ENCODE results near the gene MGA.

DNA sequence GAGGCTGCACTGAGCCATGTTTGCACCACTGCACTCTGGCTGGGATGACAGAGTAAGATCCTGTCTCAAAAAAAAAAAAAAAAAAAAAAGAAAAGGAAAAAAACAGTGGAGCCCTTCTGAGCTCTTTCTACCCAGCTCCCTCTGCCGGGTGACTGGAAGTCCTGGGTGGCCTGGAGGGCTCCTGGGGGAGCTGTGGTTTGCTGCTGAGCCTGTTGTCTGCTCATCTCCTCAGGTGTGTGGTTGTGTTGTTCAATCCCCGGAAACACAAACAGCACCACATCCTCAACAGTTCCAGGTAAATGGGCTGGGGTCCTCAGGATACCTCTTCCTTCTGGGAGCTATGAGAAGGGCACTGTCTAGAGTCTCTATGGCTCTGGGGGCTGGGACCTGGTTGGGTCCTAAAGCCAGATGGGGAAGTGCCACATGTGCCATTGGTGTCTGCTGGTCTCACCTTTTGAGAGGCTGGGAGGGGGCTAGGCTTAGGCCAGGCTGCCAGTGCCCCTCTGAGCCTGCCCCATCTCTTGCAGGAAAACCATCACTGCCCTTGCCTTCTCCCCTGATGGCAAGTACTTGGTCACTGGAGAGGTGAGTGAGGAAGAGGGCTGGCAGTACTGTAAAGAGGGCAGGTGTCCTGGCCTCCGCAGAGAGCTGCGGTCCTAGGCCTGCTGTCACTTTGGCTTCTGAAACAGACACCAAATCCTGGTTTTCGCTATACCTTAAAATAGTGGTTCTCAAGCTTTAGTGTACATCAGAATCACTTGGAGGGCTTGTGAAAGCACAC is 150.6 kb downstream of the MGA start:
- TF ChIP-seq, protein P1, sequence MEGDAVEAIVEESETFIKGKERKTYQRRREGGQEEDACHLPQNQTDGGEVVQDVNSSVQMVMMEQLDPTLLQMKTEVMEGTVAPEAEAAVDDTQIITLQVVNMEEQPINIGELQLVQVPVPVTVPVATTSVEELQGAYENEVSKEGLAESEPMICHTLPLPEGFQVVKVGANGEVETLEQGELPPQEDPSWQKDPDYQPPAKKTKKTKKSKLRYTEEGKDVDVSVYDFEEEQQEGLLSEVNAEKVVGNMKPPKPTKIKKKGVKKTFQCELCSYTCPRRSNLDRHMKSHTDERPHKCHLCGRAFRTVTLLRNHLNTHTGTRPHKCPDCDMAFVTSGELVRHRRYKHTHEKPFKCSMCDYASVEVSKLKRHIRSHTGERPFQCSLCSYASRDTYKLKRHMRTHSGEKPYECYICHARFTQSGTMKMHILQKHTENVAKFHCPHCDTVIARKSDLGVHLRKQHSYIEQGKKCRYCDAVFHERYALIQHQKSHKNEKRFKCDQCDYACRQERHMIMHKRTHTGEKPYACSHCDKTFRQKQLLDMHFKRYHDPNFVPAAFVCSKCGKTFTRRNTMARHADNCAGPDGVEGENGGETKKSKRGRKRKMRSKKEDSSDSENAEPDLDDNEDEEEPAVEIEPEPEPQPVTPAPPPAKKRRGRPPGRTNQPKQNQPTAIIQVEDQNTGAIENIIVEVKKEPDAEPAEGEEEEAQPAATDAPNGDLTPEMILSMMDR (IDR thresholded peaks at IDR 0.05), result no peak
- TF ChIP-seq POLR2A (IDR thresholded peaks at IDR 0.05), result no peak
